Heart right ventricle (tissue), 16 donors: ENCODE measurements around the gene PTPRG. TPM values are rescaled to one million over a fixed set of nuclear protein-coding genes. Genes with fewer than 3 reads are reported as not detected.

Experiments
- ATAC-seq, 8 donors: fragments of 200-7000 bp; cut with Tn5 transposase; one replicate each; pipeline ENCODE4 v1.9.1; 2020; ENCODE audit warnings: mild to moderate bottlenecking in 8 of 8, moderate library complexity in 8 of 8, moderate number of reproducible peaks in 1 of 8
- DNase-seq, 2 donors: peaks; one replicate each; pipeline ENCODE4 v3.0.0-alpha.2; 2020
- H3K27ac ChIP-seq, 10 donors: fragments of 200-600 bp; sonication (generic) in 2 of 10; one replicate each; pipeline versions ENCODE4 v1.5.0 to v1.8.0; 2020 to 2022; ENCODE audit warnings: mild to moderate bottlenecking in 3 of 10
- H3K27me3 ChIP-seq, 7 donors: fragments of 200-600 bp; one replicate each; pipeline ENCODE4 v1.8.0; 2021 to 2022; ENCODE audit warnings: mild to moderate bottlenecking in 2 of 7
- H3K36me3 ChIP-seq, 9 donors: fragments of 200-600 bp; sonication (generic) in 1 of 9; one replicate each; pipeline versions ENCODE4 v1.5.0 to v1.8.0; 2020 to 2022; ENCODE audit warnings: mild to moderate bottlenecking in 2 of 9
- H3K4me1 ChIP-seq, 9 donors: fragments of 200-600 bp; sonication (generic) in 1 of 9; one replicate each; pipeline versions ENCODE4 v1.5.0 to v1.8.0; 2020 to 2022; ENCODE audit warnings: mild to moderate bottlenecking in 4 of 9
- H3K4me3 ChIP-seq, 10 donors: fragments of 200-600 bp; sonication (generic) in 2 of 10; one replicate each; pipeline versions ENCODE4 v1.5.0 to v1.8.0; 2020 to 2022; ENCODE audit warnings: mild to moderate bottlenecking in 7 of 10, moderate library complexity in 2 of 10
- H3K9me3 ChIP-seq, 11 donors: fragments of 200-600 bp in 10 of 11; sonication (generic) in 2 of 11; one replicate each; pipeline versions ENCODE4 v1.5.0 to v1.8.0; 2013 to 2022; ENCODE audit warnings: mild to moderate bottlenecking in 2 of 11, control low read depth in 1 of 11, moderate library complexity in 1 of 11
- CTCF ChIP-seq, 9 donors: fragments of 200-600 bp; sonication (generic) in 2 of 9; IDR thresholded peaks; one replicate each; pipeline versions ENCODE4 v1.5.0 to v1.8.0; 2021 to 2022; ENCODE audit warnings: antibody characterized with exemption in 9 of 9, mild to moderate bottlenecking in 5 of 9, moderate library complexity in 1 of 9
- WGBS, 2 donors: extraction: QIAGEN DNeasy Blood & Tissue Kit; methylation state at CpG; one replicate each; pipeline ENCODE4 v1.1.7; 2013; ENCODE audit warnings: inconsistent platforms in 1 of 2; 5-methylcytosine and 5-hydroxymethylcytosine counted together
- intact Hi-C, 10 donors: fragments of 100-400 bp; cut with DNase I; formaldehyde crosslinking; loops; one replicate each; pipeline versions ENCODE4 v1.11.1 to v1.14.2; 2022
- polyA plus RNA-seq, 2 donors: library from polyadenylated mRNA; stranded (reverse); fragments of 200-250 nt; gene quantifications; one replicate each; pipeline ENCODE4 v1.2.3, GENCODE V29; 2013
- total RNA-seq, 10 donors: library from RNA; stranded (reverse); fragmentation: NEBNext Ultra II Directional in 3 of 10; extraction: Animal tissue kit (Norgen Biotek cat#: 25700) in 3 of 10; gene quantifications; one replicate each; pipeline versions ENCODE4 v1.2.1 to v1.2.4, GENCODE V29; 2021 to 2023
- donor health status: Arrhythmogenic right ventricular cardiomyopathy.
- donor health status: ischemic (EF 13 %, LVEDD 7.1; RV severe dilation, severe dysfunction).
- donor health status: healthy with polysubstance abuse.
- donor health status: DM: no; HTN: yes; CAD: no.
- donor health status: DM: no; HTN: no; CAD: no.
- donor health status: ischemic (EF 25% LVEDD 6.9; RV normal size, moderate dysfunction).
- donor health status: ischemic (EF 25% LVEDD 5.7; RV mildly dilated, moderate dysfunction).
- donor health status: healthy.
- donor health status: DM: yes; HTN: yes; CAD: no.
- donor health status: Ischemic cardiomyopathy.
- donor health status: ischemic (EF 35%, LVEDD 5.7; RV mildly dilated, moderate dysfunction).
- donor health status: nonischemic (EF 11% LVEDD 7.7; RV severe dilation, severe dysfunction).
- donor health status: DM: yes; HTN: yes; CAD: no.
- donor health status: PGD.
- donor health status: ischemic (EF 29% LVEDD 5.4; RV normal size, mild dysfunction).
- donor health status: nonischemic (EF 23%, LVEDD 6.1; RV moderate dilation, normal function).

The PTPRG gene
- total and polyA plus RNA-seq, 12 donors = 10.1 to 38.3 (median 32.6) TPM

- no peak for DNase-seq
- no peak for TF ChIP-seq CTCF (IDR thresholded peaks at IDR 0.05)
- H3K27ac ChIP-seq = no peak overlapping the region
- no peaks in the 10 kb centered on the region for H3K36me3 ChIP-seq
- intact Hi-C loops = no loop called here
- H3K4me1 ChIP-seq = peaks cover 0 to 37% (median 12%) of the 10 kb centered on the region in 9 donors
- no peak overlapping the region for H3K4me3 ChIP-seq
- H3K27me3 ChIP-seq = no peaks in the 10 kb centered on the region
- no peaks in the 10 kb centered on the region for H3K9me3 ChIP-seq
- 88 to 89% methylated on average over 6 of the region's 6 CpGs for WGBS, 2 donors
- ATAC-seq = no peak
These were observed 327.9 kb downstream of the PTPRG start for GRCh38 chr3:61889259-61889658.

- intact Hi-C loops = no loop called here
- no peak overlapping the region for H3K4me3 ChIP-seq
- H3K27ac ChIP-seq = no peak overlapping the region
- no peaks in the 10 kb centered on the region for H3K36me3 ChIP-seq
- no peaks in the 10 kb centered on the region for H3K9me3 ChIP-seq
- H3K27me3 ChIP-seq = no peaks in the 10 kb centered on the region
- peaks cover 8 to 43% (median 21%) of the 10 kb centered on the region in 9 donors for H3K4me1 ChIP-seq
- 95 to 97% methylated on average over 3 of the region's 3 CpGs for whole genome bisulfite sequencing, 2 donors
- ATAC-seq = no peak
- no peak for DNase-seq
- no peak for TF ChIP-seq CTCF (IDR thresholded peaks at IDR 0.05)
These were observed 328.8 kb downstream of the PTPRG start for GRCh38 chr3:61890167-61890566.

GRCh38 chr3:61890586-61890985, 329.2 kb downstream of the PTPRG start:
- intact Hi-C loops = no loop called here
- DNase-seq (no peak), ATAC-seq (no peak)
- H3K4me1 ChIP-seq = peaks cover 11 to 47% (median 25%) of the 10 kb centered on the region in 9 donors
- no peaks in the 10 kb centered on the region for H3K27me3 ChIP-seq
- no peaks in the 10 kb centered on the region for H3K9me3 ChIP-seq
- TF ChIP-seq CTCF (IDR thresholded peaks at IDR 0.05) = no peak
- no peaks in the 10 kb centered on the region for H3K36me3 ChIP-seq
- H3K27ac ChIP-seq = no peak overlapping the region
- WGBS, 2 donors = 92 to 95% methylated on average over 2 of the region's 2 CpGs
- H3K4me3 ChIP-seq = no peak overlapping the region

GRCh38 chr3:61892891-61893290, 331.5 kb downstream of the PTPRG start:
- WGBS, 2 donors = 43 to 44% methylated on average over 4 of the region's 4 CpGs
- no peaks in the 10 kb centered on the region for H3K36me3 ChIP-seq
- TF ChIP-seq CTCF (IDR thresholded peaks at IDR 0.05) = no peak
- no peaks in the 10 kb centered on the region for H3K9me3 ChIP-seq
- H3K4me3 ChIP-seq = no peak overlapping the region
- ATAC-seq (no peak), DNase-seq (no peak)
- intact Hi-C loops = no loop called here
- H3K27ac ChIP-seq = no peak overlapping the region
- peaks cover 19 to 56% (median 32%) of the 10 kb centered on the region in 9 donors for H3K4me1 ChIP-seq
- H3K27me3 ChIP-seq = no peaks in the 10 kb centered on the region
